MCF 10A (cell line): Measurements from ENCODE around the gene ABCC12. TPM values are rescaled to one million over a fixed set of nuclear protein-coding genes. Genes with fewer than 3 reads are reported as not detected.

Experiments
- BruUV-seq: library from RNA; stranded (reverse); fragments of 400-500 nt; replicated peaks from 2 replicates; lab custom pipeline; 2021; lab: Mats Ljungman, UMichigan
- CTCF ChIA-PET: fragments of 300-600 bp; sonication (Branson Sonifier 250); formaldehyde crosslinking; extraction: SDS; loops from one replicate; lab custom pipeline; 2021; ENCODE audit warnings: antibody characterized with exemption, inconsistent platforms; lab: Yijun Ruan, JAX
- POLR2A ChIA-PET: fragments of 300-600, 350-650 bp; sonication (Branson Sonifier 250); formaldehyde crosslinking; extraction: SDS; loops from one replicate; lab custom pipeline; 2020; ENCODE audit warnings: antibody characterized with exemption, inconsistent platforms; lab: Yijun Ruan, JAX
- DNase-seq: peaks from one replicate; pipeline ENCODE4 v3.0.0-alpha.2; 2018; ENCODE audit not compliant: unreplicated experiment
- H3K27ac Mint-ChIP-seq: one replicate; pipeline ENCODE4 v1.8.0; 2022; ENCODE audit warnings: mild to moderate bottlenecking, low read depth, mixed read lengths; ENCODE audit not compliant: unreplicated experiment
- H3K27me3 Mint-ChIP-seq: one replicate; pipeline ENCODE4 v1.8.0; 2022; ENCODE audit warnings: mixed read lengths; ENCODE audit not compliant: insufficient read depth, unreplicated experiment
- H3K36me3 Mint-ChIP-seq: one replicate; pipeline ENCODE4 v1.8.0; 2022; ENCODE audit warnings: mild to moderate bottlenecking, moderate library complexity, mixed read lengths; ENCODE audit not compliant: insufficient read depth, unreplicated experiment
- H3K4me1 Mint-ChIP-seq: one replicate; pipeline ENCODE4 v1.8.0; 2022; ENCODE audit warnings: mixed read lengths; ENCODE audit not compliant: insufficient read depth, unreplicated experiment
- H3K4me3 Mint-ChIP-seq: one replicate; pipeline ENCODE4 v1.8.0; 2022; ENCODE audit warnings: mild to moderate bottlenecking, moderate library complexity, mixed read lengths; ENCODE audit not compliant: unreplicated experiment
- H3K9me3 Mint-ChIP-seq: one replicate; pipeline ENCODE4 v1.8.0; 2022; ENCODE audit warnings: mixed read lengths; ENCODE audit not compliant: unreplicated experiment
- CTCF ChIP-seq: fragments of 200-600 bp; IDR thresholded peaks from one replicate; pipeline ENCODE4 v1.8.0; 2022; ENCODE audit warnings: antibody characterized with exemption, mild to moderate bottlenecking; ENCODE audit not compliant: unreplicated experiment
- intact Hi-C: fragments of 100-400 bp; cut with micrococcal nuclease; formaldehyde crosslinking; loops from 2 replicates; pipeline ENCODE4 v1.14.1; 2022
- total RNA-seq: library from RNA; stranded (reverse); gene quantifications from 2 replicates; pipeline ENCODE4 v1.2.3, GENCODE V29; 2022

Gene ABCC12
- total RNA-seq, 1 experiment from 2014 or later = not detected

DNA sequence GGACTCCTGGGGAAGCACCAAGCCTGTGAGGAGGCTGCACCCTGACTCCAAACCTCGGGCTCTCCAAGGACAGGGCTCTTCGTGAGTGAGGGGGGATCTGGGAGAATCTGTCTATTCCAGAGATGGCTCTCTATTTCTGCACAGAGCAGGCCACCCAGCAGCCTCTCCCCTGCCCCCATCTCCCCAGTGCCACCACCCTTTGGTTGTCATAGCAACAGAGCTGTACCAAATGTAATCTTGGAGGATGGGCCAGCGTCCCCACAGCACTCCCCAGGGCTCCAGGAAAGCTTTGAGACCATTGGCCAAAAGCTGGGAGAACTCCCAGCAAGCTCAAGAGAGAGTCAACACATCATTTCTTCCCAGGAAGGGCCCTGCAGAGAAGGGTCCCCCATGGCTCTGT lies 49.3 kb downstream of the ABCC12 start:
- CTCF ChIA-PET = interaction anchor here (0.9 kb wide), 1 partner anchor 1050 kb away, joined by 3 read pairs; no protein-coding TSS in a partner anchor
- BruUV-seq = no TSS peak

More for the DNA sequence above, 49.3 kb downstream of the ABCC12 start:
- Mint-ChIP-seq H3K4me1 (no peaks in the 10 kb centered on the region), H3K9me3 (no peaks in the 10 kb centered on the region), H3K4me3 (no peak overlapping the region), H3K27me3 (peaks cover 26% of the 10 kb centered on the region), H3K27ac (no peak overlapping the region), H3K36me3 (no peaks in the 10 kb centered on the region)
- DNase-seq = no peak
- intact Hi-C loops = no loop called here
- no peak for TF ChIP-seq CTCF
- POLR2A ChIA-PET = no interaction called here

Other genes with a start within 250 kb of the ABCC12 start
- gene LONP2, start 88.3 kb upstream of the ABCC12 start, total RNA-seq = 55.6 and 58.8 TPM in 2 replicates
- 0.20 and 0.44 TPM in 2 replicates for gene ABCC11, start 91.5 kb upstream of the ABCC12 start, total RNA-seq
- 19.9 and 22.4 TPM in 2 replicates for gene SIAH1, start 229.4 kb upstream of the ABCC12 start, total RNA-seq